ENCODE data around the gene RSPRY1. TPM values are rescaled to one million over a fixed set of nuclear protein-coding genes. Genes with fewer than 3 reads are reported as not detected.

The RSPRY1 gene
- total RNA-seq, 1 donor from 2014 or later, result 76.8 TPM

DNA sequence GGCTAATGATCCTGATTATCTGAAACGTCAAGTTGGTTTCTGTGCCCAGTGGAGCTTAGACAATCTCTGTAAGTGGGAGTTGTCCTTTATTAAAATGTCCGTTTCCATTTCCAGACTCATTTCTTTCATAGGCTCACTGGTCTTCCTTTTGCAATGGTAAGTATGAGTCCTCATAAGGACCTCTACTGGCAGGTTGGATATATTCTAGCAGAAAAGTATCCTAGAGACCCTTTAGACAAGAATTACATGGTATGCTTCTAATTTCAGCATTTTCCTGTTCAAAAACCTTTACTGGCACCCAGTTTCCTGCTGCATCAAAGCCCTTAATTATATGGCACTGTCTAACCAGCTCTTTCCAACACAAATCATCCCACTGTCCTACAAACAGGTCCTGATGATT is 30.8 kb downstream of the RSPRY1 start:
- H3K36me3 Mint-ChIP-seq (ENCODE audit: low read depth, unreplicated experiment), result peaks cover 74% of the 10 kb centered on the region
- H3K27me3 Mint-ChIP-seq (ENCODE audit: low read depth, unreplicated experiment), result no peaks in the 10 kb centered on the region
- no peaks in the 10 kb centered on the region for H3K79me2 ChIP-seq (ENCODE audit: insufficient read depth, low read length)

DNA sequence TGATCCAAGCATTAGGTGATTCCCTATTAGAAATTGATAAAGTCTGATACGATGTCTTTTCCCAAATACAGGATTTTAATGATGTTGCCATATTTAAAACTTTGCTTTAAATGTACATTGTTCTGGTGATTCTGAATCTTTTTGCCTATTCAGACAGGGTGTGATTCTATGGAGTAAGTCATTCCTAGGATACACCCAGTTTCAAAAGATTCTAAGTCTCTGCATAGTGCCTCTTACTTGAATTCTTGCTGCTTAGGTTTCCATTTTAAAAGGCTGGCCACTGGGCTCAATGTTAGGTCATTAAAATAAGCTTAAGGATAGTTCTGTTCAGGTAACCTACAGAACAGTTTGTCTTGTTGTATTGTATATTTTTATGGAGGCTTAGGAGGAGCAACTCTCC is 36.9 kb downstream of the RSPRY1 start:
- no peak overlapping the region for H3K4me3 Mint-ChIP-seq (ENCODE audit: unreplicated experiment)
- TF ChIP-seq, protein P1, sequence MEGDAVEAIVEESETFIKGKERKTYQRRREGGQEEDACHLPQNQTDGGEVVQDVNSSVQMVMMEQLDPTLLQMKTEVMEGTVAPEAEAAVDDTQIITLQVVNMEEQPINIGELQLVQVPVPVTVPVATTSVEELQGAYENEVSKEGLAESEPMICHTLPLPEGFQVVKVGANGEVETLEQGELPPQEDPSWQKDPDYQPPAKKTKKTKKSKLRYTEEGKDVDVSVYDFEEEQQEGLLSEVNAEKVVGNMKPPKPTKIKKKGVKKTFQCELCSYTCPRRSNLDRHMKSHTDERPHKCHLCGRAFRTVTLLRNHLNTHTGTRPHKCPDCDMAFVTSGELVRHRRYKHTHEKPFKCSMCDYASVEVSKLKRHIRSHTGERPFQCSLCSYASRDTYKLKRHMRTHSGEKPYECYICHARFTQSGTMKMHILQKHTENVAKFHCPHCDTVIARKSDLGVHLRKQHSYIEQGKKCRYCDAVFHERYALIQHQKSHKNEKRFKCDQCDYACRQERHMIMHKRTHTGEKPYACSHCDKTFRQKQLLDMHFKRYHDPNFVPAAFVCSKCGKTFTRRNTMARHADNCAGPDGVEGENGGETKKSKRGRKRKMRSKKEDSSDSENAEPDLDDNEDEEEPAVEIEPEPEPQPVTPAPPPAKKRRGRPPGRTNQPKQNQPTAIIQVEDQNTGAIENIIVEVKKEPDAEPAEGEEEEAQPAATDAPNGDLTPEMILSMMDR (IDR thresholded peaks at IDR 0.05; ENCODE audit: insufficient read depth, low read depth, low read length), result no peak
- no peak for TF ChIP-seq EZH2 (IDR thresholded peaks at IDR 0.05; ENCODE audit: insufficient read depth, low read length)
- DNase-seq (ENCODE audit: low read depth) (no peak), FAIRE-seq (no peak)
- peaks cover 56% of the 10 kb centered on the region for H3K36me3 ChIP-seq (ENCODE audit: insufficient read depth, low read length)
- peaks cover 8% of the 10 kb centered on the region for H3K4me1 Mint-ChIP-seq (ENCODE audit: low read depth, unreplicated experiment)
- no peaks in the 10 kb centered on the region for H3K27me3 Mint-ChIP-seq (ENCODE audit: low read depth, unreplicated experiment)
- no peak overlapping the region for H3K4me3 ChIP-seq (ENCODE audit: insufficient read depth, low read depth, low read length)
- H3K9me3 ChIP-seq (ENCODE audit: insufficient read depth, low read depth, low read length), result no peaks in the 10 kb centered on the region
- no peaks in the 10 kb centered on the region for H3K4me1 ChIP-seq (ENCODE audit: insufficient read depth, low read length)
- no peak overlapping the region for H3K27ac Mint-ChIP-seq (ENCODE audit: unreplicated experiment)
- H2AFZ ChIP-seq (ENCODE audit: low read depth, low read length), result no peak overlapping the region
- peaks cover 7% of the 10 kb centered on the region for H3K9me3 Mint-ChIP-seq (ENCODE audit: unreplicated experiment)
- H3K27me3 ChIP-seq (ENCODE audit: insufficient read depth, low read length), result no peaks in the 10 kb centered on the region
- H3K9ac ChIP-seq (ENCODE audit: low read length), result no peak overlapping the region
- H3K4me2 ChIP-seq (ENCODE audit: low read length), result no peak overlapping the region
- no peaks in the 10 kb centered on the region for H3K79me2 ChIP-seq (ENCODE audit: insufficient read depth, low read length)
- peaks cover 48% of the 10 kb centered on the region for H3K36me3 Mint-ChIP-seq (ENCODE audit: low read depth, unreplicated experiment)
- peaks cover 3% of the 10 kb centered on the region for H4K20me1 ChIP-seq (ENCODE audit: insufficient read depth, low read length)
- no peak overlapping the region for H3K27ac ChIP-seq (ENCODE audit: low read depth, low read length)

More for the DNA sequence above, 30.8 kb downstream of the RSPRY1 start:
- Mint-ChIP-seq H3K4me3 (ENCODE audit: unreplicated experiment) (no peak overlapping the region), H3K4me1 (ENCODE audit: low read depth, unreplicated experiment) (no peaks in the 10 kb centered on the region), H3K9me3 (ENCODE audit: unreplicated experiment) (peaks cover 25% of the 10 kb centered on the region), H3K27ac (ENCODE audit: unreplicated experiment) (no peak overlapping the region)
- DNase-seq (ENCODE audit: low read depth) (no peak), FAIRE-seq (no peak)
- no peaks in the 10 kb centered on the region for H3K4me1 ChIP-seq (ENCODE audit: insufficient read depth, low read length)
- no peak overlapping the region for H3K27ac ChIP-seq (ENCODE audit: low read depth, low read length)
- H3K4me2 ChIP-seq (ENCODE audit: low read length), result no peak overlapping the region
- no peak overlapping the region for H2AFZ ChIP-seq (ENCODE audit: low read depth, low read length)
- H3K9me3 ChIP-seq (ENCODE audit: insufficient read depth, low read depth, low read length), result peaks cover 10% of the 10 kb centered on the region
- H3K27me3 ChIP-seq (ENCODE audit: insufficient read depth, low read length), result no peaks in the 10 kb centered on the region
- H4K20me1 ChIP-seq (ENCODE audit: insufficient read depth, low read length), result peaks cover 2% of the 10 kb centered on the region
- TF ChIP-seq, protein P1 (IDR thresholded peaks at IDR 0.05; ENCODE audit: insufficient read depth, low read depth, low read length), result no peak
- TF ChIP-seq EZH2 (IDR thresholded peaks at IDR 0.05; ENCODE audit: insufficient read depth, low read length), result no peak
- H3K9ac ChIP-seq (ENCODE audit: low read length), result no peak overlapping the region
- H3K36me3 ChIP-seq (ENCODE audit: insufficient read depth, low read length), result peaks cover 66% of the 10 kb centered on the region
- no peak overlapping the region for H3K4me3 ChIP-seq (ENCODE audit: insufficient read depth, low read depth, low read length)

DNA sequence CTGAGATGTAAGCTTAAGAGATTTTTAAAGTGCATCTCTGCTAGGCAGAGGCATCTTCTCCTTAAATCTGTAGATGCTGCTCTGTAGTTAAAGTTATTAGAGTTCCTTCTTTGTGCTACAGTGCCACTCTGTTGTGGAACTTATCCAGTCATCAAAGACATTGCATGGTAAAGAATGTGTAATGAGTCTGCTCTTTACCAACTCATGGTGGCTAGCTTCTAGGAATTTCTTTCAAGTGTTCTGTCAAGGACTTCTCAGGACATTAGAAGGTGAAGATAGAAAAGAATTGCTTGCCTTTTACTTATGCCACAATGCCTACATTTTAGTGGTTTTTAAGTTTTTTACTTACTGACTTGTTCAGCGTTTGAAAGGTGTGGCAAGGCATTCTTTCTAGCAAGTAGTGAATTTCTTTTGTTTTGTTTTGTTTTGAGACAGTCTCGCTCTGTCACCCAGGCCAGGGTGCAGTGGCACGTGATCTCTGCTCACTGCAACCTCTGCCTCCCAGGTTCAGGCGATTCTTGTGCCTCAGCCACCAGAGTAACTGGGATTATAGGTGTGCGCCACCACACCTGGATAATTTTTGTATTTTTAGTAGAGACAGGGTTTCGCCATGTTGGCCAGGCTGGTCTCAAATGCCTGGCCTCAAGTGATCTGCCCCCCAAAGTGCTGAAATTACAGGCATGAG is 38.7 kb downstream of the RSPRY1 start:
- Histone ChIP-seq H3K4me2 (ENCODE audit: low read length) (no peak overlapping the region), H3K79me2 (ENCODE audit: insufficient read depth, low read length) (no peaks in the 10 kb centered on the region), H3K9me3 (ENCODE audit: insufficient read depth, low read depth, low read length) (no peaks in the 10 kb centered on the region), H3K4me3 (ENCODE audit: insufficient read depth, low read depth, low read length) (no peak overlapping the region), H4K20me1 (ENCODE audit: insufficient read depth, low read length) (peaks cover 3% of the 10 kb centered on the region), H3K9ac (ENCODE audit: low read length) (no peak overlapping the region), H3K27ac (ENCODE audit: low read depth, low read length) (no peak overlapping the region), H3K4me1 (ENCODE audit: insufficient read depth, low read length) (no peaks in the 10 kb centered on the region), H3K36me3 (ENCODE audit: insufficient read depth, low read length) (peaks cover 57% of the 10 kb centered on the region), H2AFZ (ENCODE audit: low read depth, low read length) (no peak overlapping the region), H3K27me3 (ENCODE audit: insufficient read depth, low read length) (no peaks in the 10 kb centered on the region)
- no peaks in the 10 kb centered on the region for H3K27me3 Mint-ChIP-seq (ENCODE audit: low read depth, unreplicated experiment)
- peaks cover 34% of the 10 kb centered on the region for H3K36me3 Mint-ChIP-seq (ENCODE audit: low read depth, unreplicated experiment)
- FAIRE-seq (no peak), DNase-seq (ENCODE audit: low read depth) (no peak)
- TF ChIP-seq EZH2 (IDR thresholded peaks at IDR 0.05; ENCODE audit: insufficient read depth, low read length), result no peak
- TF ChIP-seq, protein P1 (IDR thresholded peaks at IDR 0.05; ENCODE audit: insufficient read depth, low read depth, low read length), result no peak
- no peak overlapping the region for H3K4me3 Mint-ChIP-seq (ENCODE audit: unreplicated experiment)
- peaks cover 8% of the 10 kb centered on the region for H3K4me1 Mint-ChIP-seq (ENCODE audit: low read depth, unreplicated experiment)
- H3K27ac Mint-ChIP-seq (ENCODE audit: unreplicated experiment), result no peak overlapping the region
- no peaks in the 10 kb centered on the region for H3K9me3 Mint-ChIP-seq (ENCODE audit: unreplicated experiment)
